ENCODE results near the gene TMEM163.

TMEM163 gene

GRCh38 chr2:134718817-134719814 is at the start of gene TMEM163:
Gene TMEM163, minus strand, starts transcription at chr2:134719000.
- TF ChIP-seq, protein P1, sequence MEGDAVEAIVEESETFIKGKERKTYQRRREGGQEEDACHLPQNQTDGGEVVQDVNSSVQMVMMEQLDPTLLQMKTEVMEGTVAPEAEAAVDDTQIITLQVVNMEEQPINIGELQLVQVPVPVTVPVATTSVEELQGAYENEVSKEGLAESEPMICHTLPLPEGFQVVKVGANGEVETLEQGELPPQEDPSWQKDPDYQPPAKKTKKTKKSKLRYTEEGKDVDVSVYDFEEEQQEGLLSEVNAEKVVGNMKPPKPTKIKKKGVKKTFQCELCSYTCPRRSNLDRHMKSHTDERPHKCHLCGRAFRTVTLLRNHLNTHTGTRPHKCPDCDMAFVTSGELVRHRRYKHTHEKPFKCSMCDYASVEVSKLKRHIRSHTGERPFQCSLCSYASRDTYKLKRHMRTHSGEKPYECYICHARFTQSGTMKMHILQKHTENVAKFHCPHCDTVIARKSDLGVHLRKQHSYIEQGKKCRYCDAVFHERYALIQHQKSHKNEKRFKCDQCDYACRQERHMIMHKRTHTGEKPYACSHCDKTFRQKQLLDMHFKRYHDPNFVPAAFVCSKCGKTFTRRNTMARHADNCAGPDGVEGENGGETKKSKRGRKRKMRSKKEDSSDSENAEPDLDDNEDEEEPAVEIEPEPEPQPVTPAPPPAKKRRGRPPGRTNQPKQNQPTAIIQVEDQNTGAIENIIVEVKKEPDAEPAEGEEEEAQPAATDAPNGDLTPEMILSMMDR (IDR thresholded peaks at IDR 0.05; ENCODE audit: insufficient read depth, low read depth, low read length, missing control alignments) = no peak
- no peak within 1 kb of the TSS for H3K4me3 ChIP-seq (ENCODE audit: low read depth, low read length)
- DNase-seq (ENCODE audit: low read depth) = no peak

- TF ChIP-seq, protein P1 (IDR thresholded peaks at IDR 0.05; ENCODE audit: insufficient read depth, low read depth, low read length, missing control alignments) = no peak
Measured at GRCh38 chr2:134766583-134766982, 47.8 kb upstream of the TMEM163 start.

DNA sequence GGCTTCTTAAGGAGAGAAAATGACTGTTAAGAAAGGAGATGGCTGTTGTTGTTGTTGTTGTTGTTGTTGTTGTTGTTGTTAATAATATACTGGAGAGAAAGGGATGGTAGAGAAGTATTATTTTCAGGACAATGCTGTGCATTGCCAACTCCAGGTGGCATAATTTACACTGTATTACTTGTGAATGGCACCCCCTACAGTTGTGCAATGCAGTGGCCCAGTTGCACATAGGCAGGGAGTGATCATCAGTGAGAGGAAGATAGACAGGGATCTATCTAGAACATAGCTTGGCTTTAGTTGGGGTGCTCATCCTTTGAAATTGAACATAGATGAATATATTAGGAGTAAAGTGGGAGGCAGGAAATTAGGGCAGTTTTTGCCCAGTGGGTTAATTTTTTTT is 47.2 kb upstream of the TMEM163 start:
- DNase-seq (ENCODE audit: low read depth) = no peak
- no peak overlapping the region for H3K4me3 ChIP-seq (ENCODE audit: low read depth, low read length)
- TF ChIP-seq, protein P1 (IDR thresholded peaks at IDR 0.05; ENCODE audit: insufficient read depth, low read depth, low read length, missing control alignments) = no peak

More at GRCh38 chr2:134766583-134766982, 47.8 kb upstream of the TMEM163 start:
- H3K4me3 ChIP-seq (ENCODE audit: low read depth, low read length) = no peak overlapping the region
- no peak for DNase-seq (ENCODE audit: low read depth)

DNA sequence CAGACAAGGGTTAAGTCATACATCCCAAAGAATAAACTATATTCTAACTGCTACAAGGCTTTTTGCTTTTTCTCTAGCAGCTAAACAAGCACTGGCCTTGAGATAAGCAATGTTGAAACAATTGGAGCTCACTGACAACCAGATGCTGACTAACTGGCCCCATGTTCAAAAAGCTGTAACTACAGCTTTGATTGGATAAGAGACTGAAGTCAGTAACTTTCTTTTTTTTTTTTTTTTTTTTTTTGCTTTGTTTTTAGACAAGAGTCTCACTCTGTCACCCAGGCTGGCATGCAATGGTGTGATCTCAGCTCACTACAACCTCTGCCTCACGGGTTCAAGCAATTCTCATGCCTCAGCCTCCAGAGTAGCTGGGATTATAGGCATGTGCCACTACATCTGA is 45.4 kb upstream of the TMEM163 start:
- no peak overlapping the region for H3K4me3 ChIP-seq (ENCODE audit: low read depth, low read length)
- DNase-seq (ENCODE audit: low read depth) = no peak
- TF ChIP-seq, protein P1 (IDR thresholded peaks at IDR 0.05; ENCODE audit: insufficient read depth, low read depth, low read length, missing control alignments) = no peak

DNA sequence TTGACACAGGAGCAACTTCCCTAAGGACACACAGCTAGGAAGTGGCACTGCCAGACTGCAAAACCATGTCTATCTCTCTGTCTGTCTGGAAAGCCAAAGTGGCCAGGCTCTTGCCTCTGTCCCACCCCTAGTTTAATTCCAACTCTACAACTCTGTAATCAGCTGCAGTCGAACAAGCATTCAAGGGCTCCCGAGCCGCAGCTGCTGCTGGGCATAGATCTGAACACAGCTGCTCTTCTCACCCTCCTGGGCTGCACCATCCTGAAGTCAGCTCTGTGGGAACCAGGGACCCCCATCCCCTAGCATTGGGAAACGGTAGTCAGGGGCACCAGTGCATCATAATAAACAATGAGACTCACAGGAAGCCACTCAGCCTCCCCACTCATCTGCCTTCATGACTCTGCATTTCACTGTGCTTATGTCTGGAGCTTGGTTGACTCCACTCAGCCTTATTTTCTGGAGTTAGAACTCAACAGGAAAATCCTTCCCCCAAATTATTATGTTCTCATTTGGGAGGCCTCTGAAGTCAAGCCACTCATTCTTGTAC is 44.4 kb upstream of the TMEM163 start:
- TF ChIP-seq, protein P1 (IDR thresholded peaks at IDR 0.05; ENCODE audit: insufficient read depth, low read depth, low read length, missing control alignments) = no peak
- H3K4me3 ChIP-seq (ENCODE audit: low read depth, low read length) = no peak overlapping the region
- DNase-seq (ENCODE audit: low read depth) = no peak

DNA sequence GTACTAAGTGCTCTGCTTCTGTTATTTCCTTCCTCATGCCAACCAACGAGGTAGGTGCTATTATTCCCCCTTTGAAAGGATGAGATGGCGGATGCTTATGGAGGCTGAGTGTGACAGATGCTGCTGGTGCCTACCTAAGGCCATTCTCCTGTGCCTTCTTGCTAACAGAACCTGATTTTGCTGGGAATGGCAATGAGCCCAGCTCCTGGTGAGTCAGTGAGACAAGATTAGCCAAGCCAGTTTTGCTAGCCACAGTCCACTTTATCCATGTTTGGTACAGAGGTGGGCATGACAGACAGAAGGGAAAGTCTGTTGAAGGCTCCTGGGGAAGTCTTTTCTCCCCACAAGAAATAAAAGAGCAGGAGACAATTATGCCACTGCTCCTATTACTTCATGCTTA is 43.7 kb upstream of the TMEM163 start:
- TF ChIP-seq, protein P1 (IDR thresholded peaks at IDR 0.05; ENCODE audit: insufficient read depth, low read depth, low read length, missing control alignments) = no peak
- no peak overlapping the region for H3K4me3 ChIP-seq (ENCODE audit: low read depth, low read length)
- DNase-seq (ENCODE audit: low read depth) = no peak
